ENCODE results near the gene EMX1.

EMX1 gene

DNA sequence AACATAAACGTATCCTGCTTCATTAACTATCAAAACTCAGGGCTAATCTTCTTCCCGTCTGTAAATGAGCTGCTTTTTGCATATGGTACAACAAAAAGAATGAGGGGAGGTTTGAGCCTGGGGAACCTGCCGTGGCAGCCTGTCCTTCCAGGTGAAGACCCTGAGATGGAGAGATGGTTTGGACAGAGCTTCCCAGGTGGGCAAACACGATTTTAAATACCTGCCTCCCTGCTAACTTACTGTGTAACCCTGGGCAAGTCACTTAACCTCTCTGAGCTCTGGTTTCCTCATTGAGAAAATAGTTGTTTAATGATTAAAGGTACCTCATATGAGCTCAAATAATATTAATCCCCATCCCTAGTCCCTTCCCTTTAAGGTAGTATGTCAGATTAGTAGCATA is 9.0 kb downstream of the EMX1 start:
- no peak for DNase-seq

DNA sequence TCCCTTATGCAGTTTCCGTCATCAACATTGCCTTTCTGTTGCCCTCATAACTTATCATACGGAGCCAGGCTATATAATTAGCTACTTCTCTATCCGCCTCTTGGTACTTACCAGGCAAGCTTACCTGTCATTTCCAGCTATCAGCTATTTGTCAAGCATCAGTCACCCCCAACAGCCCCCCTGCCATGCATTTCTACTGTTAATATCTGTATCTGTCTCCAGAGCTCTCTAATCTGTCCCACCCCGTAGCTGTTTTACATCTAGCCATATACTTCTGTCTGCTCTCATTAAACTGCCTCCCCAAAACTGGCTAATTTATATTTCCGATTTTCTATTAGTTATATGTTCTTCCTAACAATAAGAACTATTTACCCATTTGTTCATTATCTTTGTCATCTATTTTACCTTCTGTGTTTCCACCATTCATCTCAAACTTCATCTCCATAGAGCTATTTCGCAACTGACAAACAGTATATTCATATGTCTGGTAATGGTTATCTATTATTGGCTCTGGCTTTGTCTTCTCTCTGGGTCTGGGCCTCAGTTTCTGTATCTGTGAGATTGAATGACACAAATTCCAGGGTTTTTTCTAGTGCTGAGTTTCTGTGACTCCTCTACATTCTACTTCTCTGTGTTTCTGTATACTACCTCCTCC is 9.6 kb downstream of the EMX1 start:
- DNase-seq: no peak

DNA sequence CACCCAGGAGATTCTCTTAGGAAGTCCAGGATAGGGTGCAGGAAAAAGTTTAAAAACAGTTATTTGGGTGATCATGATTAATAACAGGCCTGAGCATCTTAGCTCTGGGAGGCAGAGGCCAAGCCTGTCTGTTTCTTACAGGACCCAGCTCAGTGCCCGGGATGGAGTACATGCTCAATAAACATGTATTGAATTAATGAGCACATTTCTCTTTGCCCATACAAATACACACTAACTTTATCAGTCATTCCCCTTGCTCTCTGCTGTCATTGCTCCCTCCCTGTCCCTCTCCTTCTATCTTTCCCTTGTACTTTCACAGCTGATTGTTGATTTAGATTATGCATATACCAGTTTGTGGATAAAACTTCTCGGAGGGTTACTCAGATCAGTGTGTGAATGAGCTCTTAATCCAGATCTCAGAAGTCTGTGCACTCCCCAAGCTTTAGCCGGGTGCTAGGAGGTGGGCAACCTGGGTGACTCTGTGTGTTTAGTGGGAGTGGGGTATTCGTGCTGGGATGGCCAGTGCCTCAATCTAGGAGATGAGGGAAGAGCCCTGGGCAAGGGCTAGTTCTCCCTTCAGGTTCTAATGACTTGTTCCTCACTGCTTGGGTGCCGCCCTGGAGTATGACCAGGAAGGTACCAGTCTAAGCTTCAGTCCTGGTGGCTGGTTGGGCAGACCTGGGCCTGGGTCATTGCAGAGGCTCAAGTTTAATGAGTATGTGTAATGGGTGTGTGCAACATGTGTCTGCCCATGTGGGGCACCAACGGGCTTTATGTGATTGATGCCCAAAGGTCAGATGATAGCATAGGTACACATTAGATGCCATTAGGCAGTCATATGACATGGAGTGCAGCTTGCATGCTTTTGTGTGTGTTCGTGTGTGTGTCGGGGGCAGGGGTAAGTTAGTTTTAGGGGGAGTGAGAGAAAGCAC is 10.6 kb downstream of the EMX1 start:
- no peak for DNase-seq

DNA sequence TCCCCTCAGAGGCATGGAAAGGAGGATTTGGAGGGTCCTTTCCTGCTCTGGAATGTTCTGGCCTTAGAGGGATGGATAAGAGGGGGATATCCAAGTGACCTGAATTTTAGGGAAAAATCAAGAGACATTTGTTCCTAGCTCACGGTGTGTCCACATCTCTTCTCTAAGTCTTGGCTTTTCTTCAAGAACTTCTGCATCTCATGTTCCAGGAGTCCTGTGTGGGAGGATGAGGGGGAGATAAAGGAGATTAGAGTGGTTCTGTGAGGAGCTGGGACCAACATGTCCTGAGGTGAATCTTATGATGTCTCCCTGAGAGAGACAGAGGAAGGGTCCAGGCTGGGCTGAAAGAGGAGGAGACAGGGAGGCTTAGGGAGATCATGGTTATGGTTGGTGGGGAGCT is 11.7 kb downstream of the EMX1 start:
- no peak for DNase-seq

DNA sequence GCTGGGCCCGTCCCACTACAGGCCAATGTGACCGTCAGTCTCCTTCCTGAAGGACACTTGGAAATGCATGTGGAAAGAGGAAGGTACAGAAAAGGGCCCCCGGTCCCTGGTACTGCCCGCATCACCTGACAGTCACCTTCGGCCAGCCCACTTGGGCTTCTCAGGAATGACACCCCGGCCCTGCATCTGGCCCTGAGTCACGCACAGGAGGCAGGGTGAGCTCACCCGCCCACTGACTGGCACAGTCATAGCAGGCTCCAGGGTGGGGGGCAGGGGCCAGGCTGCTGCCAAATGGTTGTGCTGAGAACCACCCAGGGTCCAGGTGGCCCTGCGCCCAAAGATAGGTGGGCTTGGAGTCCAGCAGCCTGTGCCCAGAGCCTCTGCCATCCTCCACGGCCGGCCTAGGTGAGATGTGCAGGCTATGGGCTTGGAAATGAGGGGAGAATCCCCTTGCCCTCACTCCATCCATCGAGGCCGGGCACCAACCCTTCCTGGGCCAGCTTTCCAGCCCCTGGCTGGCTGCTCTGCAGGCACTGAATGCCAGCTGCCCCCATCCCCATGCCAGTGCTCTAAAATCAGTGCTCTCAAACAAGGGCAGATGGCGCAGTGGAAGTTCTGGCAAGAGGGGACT is 14.1 kb downstream of the EMX1 start:
- DNase-seq: no peak

DNA sequence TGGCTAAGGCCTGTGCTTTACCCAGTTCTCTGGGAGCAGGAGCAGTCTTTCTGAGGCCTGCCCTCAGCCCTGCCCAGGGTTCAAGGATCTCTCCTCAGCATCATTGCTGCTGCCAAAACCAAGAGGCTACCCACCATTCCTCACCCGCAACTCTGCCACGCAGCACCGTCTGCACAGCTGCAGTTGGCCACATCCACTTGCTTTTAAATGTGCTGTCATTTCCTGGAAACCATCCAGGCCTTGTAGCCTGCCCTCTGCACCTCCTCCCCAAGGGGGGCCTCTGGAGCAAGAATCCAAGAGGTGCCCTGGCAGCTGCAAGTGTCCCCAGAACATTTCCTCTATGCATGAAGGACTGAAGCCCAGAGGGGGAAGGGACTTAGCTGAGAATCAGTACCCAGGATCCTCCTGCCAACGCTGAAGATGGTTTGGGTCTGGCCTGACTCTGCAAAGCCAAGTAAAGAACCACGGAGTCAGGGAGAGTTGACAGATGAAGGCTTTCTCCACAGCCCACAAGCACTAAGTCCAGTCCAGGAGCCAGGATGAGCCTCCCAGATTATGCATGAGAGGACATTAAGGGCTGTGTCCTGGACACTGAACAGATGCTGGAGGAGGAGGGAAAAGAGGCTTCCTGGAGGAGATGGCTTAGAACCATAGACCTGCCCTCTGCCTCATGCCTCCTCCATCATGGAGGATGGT is 14.9 kb downstream of the EMX1 start:
- peak; percentile 43 for DNase-seq

DNA sequence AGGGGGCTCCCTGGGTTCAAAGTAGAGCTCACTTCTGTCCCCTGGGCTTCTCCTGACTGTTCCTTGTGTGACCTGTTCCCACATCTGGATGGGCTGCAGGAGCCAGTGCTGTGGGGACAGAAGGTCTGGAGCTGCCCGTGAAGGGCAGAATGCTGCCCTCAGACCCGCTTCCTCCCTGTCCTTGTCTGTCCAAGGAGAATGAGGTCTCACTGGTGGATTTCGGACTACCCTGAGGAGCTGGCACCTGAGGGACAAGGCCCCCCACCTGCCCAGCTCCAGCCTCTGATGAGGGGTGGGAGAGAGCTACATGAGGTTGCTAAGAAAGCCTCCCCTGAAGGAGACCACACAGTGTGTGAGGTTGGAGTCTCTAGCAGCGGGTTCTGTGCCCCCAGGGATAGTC is 15.5 kb downstream of the EMX1 start:
- no peak for DNase-seq

DNA sequence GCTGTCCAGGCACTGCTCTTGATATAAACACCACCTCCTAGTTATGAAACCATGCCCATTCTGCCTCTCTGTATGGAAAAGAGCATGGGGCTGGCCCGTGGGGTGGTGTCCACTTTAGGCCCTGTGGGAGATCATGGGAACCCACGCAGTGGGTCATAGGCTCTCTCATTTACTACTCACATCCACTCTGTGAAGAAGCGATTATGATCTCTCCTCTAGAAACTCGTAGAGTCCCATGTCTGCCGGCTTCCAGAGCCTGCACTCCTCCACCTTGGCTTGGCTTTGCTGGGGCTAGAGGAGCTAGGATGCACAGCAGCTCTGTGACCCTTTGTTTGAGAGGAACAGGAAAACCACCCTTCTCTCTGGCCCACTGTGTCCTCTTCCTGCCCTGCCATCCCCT is 15.9 kb downstream of the EMX1 start:
- no peak for DNase-seq

DNA sequence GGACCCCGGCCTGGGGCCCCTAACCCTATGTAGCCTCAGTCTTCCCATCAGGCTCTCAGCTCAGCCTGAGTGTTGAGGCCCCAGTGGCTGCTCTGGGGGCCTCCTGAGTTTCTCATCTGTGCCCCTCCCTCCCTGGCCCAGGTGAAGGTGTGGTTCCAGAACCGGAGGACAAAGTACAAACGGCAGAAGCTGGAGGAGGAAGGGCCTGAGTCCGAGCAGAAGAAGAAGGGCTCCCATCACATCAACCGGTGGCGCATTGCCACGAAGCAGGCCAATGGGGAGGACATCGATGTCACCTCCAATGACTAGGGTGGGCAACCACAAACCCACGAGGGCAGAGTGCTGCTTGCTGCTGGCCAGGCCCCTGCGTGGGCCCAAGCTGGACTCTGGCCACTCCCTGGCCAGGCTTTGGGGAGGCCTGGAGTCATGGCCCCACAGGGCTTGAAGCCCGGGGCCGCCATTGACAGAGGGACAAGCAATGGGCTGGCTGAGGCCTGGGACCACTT is 16.4 kb downstream of the EMX1 start:
- no peak for DNase-seq

DNA sequence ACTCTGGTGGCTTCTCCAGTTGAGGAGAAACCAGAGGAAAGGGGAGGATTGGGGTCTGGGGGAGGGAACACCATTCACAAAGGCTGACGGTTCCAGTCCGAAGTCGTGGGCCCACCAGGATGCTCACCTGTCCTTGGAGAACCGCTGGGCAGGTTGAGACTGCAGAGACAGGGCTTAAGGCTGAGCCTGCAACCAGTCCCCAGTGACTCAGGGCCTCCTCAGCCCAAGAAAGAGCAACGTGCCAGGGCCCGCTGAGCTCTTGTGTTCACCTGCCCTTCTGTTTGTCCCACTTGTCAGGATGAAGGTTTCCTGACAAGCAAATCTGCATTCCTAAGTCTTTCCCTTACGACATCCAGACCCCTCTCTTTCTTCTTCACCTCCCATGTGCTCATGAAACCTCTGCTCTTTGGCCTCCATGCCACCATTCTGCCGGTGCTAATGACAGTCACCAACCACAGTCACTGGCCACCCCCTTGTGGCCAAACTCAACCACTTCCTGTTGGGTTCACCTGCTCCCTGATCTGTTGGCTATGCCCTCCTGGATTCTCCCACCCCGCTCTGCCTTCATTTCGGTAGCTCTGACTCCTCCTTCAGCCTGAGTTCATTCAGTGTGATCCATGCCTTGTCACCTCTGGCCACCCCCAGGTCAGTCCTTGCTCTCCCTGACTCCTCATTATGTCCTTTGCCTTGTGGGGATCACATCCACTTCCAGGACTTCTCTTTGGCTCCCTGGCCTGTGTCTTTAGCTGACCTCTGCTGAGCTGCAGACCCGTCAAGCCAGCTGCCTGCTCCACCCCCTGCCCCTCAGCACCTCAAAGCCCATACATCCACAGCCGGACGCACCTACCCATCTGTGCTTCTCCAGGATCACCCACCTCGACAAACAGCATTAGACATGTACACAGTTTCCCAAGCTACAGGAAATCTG is 17.6 kb downstream of the EMX1 start:
- DNase-seq: peak; percentile 67

DNA sequence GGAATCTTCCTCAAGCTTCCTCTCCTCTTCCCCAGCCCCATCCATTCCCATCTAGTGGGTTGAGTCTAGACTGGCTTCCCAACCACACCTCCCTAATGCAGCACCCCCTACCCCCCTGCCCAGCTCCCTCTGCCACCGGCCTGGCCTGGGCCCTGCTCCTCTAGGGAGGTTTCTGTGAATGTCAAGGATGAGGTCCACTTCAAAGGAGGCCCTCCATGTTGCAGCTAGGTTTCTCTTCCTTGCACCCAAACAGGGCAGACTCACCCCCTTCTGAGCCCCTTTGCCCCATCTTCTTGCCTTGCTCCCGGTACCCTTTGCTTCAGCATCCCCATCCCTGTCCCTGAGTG is 18.3 kb downstream of the EMX1 start:
- DNase-seq: no peak

DNA sequence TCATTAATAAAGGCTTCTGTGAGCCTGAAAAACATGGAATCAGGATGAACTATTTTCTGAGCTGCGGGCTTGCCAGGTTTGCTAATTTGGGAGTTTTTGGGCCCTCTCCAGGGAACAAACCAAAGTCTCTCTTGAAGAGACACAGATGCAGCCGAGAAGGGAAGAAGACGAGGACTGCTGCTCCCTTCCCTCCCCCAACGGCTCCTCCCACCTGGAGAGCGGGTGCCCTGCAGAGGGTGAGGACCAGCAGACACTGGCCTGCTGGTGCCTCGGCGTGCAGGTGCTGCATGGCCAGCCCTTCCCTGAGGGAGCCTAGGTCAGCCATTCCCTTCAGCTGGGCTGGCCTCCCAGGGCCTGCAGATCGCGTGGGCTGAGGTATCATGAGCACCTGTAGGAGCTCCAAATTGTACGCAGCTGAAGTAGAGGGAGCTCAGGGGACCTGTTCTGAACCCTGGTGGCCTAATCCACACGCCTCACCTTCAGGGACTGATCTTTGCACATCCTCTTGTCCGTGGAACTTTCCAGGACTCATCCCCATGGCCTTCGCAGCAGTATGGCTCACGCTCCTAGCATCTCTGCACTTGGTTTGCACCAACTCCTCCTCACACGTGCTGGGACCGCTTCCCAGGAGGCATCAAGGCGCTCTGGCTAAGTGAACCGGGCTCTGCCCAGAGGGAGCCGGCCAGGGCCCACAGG is 19.5 kb downstream of the EMX1 start:
- DNase-seq: no peak

DNA sequence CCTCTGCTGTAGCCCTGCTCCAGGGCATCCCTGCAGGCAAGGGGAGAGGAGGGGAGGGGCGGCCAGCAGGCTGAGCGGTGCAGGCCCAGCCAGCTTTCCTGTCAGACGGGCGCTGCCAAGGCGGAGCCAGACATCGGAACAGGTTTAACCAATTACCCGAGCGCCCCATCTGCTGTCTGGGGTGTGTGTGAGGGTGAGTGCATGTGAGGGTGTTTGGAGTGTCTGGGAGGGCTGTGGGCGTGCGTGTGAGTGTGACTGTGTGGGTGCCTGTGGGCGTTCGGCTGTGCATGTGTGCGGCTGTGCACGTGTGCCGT is 20.0 kb downstream of the EMX1 start:
- DNase-seq: no peak

DNA sequence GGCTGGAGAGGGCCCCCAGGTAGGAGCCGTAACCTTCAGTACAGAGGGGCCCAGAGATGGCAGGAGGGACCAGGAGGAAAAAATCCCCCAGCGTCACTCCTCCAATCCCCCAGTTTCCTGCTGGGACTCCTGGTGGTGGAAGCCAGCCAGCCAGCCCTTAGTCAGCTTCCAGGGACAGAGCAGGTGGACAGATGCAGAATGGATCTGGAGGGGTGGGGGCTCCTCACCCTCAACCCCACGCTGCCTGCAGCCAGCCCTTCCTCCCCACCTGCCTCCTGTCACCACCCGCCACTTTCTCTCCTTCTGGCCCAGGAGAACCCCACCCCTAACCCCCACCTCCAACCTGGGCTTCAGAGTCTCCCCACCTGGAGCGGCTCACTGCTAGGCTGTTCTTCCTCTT is 21.1 kb downstream of the EMX1 start:
- DNase-seq: no peak

DNA sequence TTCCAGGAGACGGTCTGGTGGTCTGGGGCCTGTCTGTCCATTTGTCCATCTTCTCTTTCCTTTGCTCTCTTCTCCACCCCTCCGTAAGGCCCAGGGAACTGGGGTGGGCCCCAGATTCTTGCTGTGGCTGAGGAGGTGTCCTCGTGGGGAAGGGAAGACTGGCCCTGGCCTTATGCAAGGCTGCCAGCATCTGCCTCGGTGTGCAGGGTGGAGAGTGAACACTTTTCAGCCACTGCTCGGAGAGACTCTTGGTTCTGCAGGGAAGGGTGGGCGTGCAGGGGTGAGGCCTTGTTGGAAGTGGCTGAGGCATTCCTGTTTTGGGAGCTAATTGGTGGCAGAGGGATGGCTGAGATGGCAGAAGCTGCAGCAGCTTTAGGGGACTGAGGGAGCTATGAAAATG is 23.0 kb downstream of the EMX1 start:
- DNase-seq: no peak

DNA sequence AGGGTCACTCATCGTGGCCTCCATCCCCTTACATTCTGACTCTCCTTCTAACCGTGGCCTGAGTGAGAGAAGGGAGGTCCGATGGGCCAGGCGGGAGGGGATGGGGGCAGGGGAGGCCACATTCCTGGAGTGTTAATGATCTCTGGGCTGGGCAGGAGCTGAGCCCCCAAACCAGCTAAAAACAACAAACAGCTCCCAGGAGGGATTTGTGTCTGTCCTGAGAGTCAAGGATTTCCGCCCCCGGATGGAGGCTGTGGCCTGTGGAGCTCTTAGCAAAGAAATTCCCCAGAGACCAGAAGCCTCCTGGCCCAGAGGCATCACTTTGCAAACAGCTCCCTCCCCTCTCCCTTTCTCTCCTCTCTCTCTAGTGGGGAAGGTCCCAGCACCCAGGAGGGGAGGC is 23.5 kb downstream of the EMX1 start:
- DNase-seq: no peak

DNA sequence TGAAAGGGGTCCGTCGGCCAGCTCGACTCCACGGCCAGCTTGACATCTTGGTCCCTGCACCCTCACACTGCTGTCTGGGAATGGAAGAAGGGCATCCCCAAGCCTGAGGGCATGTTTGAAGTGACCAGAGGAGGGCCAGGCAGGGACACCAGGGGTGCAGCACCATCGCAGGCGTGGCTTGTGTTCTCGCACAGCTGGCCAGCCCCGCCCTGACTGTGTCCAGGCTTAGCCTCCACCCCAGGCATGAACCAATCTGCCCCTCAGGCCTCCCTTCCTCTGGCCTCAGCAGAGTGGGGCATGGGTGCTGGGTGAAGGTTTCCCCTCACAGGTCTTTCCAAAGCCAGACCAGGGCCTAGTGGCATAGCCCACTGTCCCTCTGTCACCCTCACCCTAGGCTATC is 25.0 kb downstream of the EMX1 start:
- DNase-seq: no peak

DNA sequence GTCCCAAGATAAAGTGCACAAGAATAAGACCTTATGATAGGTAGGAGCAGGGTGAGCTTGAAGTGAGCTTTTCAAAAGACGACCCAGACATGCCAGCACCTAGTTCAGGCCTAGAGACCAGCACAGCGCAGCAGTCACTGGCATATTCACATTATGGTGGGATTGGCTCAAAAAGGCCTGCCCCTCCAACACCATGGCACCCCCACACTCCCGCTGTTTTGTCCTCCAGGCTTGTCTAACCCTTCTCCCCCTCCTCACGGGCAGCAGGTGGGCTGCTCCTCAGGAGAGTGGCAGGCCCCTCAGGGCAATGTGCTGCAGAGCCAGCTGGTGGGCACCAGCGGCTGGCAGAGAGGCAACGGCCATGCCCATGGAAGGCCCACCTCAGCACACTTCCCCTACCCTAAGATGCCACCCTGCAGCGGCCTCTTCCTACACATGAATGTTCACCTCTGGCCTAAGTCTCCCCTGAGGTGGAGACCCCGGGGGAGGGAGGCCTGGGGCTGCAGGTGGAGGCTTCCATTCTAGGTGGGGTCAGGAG is 25.6 kb downstream of the EMX1 start:
- no peak for DNase-seq

DNA sequence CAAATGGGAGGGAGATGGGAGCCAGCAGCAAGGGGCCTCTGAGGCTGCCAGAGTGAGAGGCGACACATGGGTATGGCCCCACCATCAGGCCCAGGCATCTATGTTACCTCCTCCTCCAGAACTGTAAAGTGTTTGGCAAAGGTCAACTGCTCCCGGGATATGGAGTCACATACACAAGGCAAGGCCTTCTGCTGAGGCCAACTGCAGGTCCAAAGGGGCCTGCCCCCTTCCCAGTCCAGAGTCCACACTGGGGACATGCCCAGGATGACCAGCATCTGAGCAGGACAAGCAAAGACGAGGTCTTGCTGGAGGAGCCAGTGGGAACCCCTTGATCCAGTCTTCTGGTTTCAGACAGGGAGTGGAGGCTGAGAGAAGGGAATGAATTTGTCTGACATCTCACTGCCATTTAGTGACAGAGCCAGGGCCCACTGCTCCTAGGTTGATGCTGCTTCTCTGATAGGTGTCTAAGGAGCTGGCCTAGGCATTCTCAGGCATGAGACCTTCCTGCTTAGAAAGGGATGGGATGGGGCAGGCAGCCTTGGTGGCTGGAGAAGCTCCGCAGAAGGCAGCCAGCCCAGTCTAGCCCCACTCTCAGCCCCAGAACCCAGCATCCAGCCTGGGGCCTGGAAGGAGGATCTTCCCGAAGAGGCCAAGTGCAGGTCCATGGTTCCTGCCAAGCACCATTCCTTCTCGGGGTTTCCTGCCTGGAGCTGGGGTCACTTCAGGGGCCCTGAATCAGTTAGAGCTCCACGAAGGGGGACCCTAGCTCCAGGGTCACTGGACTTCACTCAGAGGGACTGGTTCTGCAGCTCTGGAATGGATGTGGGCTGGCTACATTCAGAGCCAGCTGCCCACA is 26.4 kb downstream of the EMX1 start:
- DNase-seq: no peak

DNA sequence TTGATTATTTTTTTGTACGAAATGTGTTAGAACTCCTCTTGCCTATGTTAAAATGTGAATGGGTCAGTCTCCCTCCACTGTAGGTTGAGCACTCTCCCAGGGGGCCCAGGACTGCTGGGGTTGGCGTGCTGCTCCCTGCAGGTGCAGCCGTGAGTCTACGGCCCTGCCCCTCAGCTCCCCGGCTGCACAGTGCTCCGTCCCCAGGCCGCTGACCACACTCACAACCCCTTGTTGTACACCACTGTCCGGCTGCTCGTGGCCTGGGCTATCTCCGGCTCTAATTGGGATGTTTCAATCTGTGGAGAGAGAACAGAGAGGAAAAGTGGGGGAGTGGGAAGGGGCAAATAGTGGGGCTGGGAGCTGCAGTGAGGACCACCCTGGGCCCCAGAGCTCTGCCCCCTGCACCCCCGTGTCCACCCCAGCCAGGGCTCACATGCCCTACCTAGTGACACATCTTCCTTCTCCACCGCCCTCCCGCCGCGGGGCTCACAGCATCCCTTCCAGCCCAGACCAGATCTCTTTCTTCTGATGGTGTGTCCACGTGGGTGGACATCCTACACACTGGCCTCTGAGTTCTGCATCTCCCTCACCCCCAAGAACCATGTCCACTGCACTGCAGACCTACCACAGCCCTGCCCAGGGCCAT is 27.6 kb downstream of the EMX1 start:
- DNase-seq: no peak
